ENCODE results near the gene MFN2. TPM values are rescaled to one million over a fixed set of nuclear protein-coding genes. Genes with fewer than 3 reads are reported as not detected.

The MFN2 gene
- total and polyA plus RNA-seq, 9 of the 15 experiments (the other 6 are each of a cell fraction or from before 2014, with no cell fraction given): 10.5 to 158 (median 87.1) TPM

GRCh38 chr1:11940260-11940921 lies 39.9 kb upstream of the MFN2 start:
- no peak overlapping the region for H3K4me3 ChIP-seq
- H4K20me1 ChIP-seq (replicated peaks; ENCODE audit: control insufficient read depth, insufficient read depth, low read length): no peaks in the 10 kb centered on the region; the same call in 1 of the 2 replicates
- H3K9me3 ChIP-seq (replicated peaks; ENCODE audit: control insufficient read depth, insufficient read depth, low read depth, low read length): no peaks in the 10 kb centered on the region
- DNase-seq (ENCODE audit: extremely low read depth in 1 of 4, low spot score in 3 of 4) (no peak), ATAC-seq (no peak), FAIRE-seq (no peak)
- no peak overlapping the region for H3K27ac ChIP-seq (ENCODE audit: extremely low read depth, low read depth, low read length)
- WGBS (ENCODE audit: insufficient coverage, low coverage, missing lambda C conversion rate): 87% methylated on average over 9 of the region's 9 CpGs
- in situ Hi-C loops (cut with MboI) (no loop called here), intact Hi-C loops (cut with micrococcal nuclease) (no loop called here)
- H3K9me1 ChIP-seq (ENCODE audit: control insufficient read depth, insufficient read depth, low read length): no peaks in the 10 kb centered on the region
- H3K4me1 ChIP-seq (replicated peaks in 1 of 2; ENCODE audit: control insufficient read depth in 2 of 2, insufficient read depth in 2 of 2, low read length in 2 of 2): peaks cover 15 to 38% of the 10 kb centered on the region in 2 experiments; a peak in 4 of 5 replicates
- peaks cover 54% of the 10 kb centered on the region for H3K79me2 ChIP-seq (ENCODE audit: control insufficient read depth, insufficient read depth, low read length)
- peak overlapping the region in 1 of 2 experiments; percentile 2; a peak in 1 of 4 replicates for H3K9ac ChIP-seq (ENCODE audit: insufficient read depth in 1 of 2, low read depth in 2 of 2, low read length in 2 of 2)
- no peaks in the 10 kb centered on the region; a peak in 1 of 5 replicates for H3K27me3 ChIP-seq (ENCODE audit: control insufficient read depth in 2 of 2, insufficient read depth in 2 of 2, low read length in 2 of 2)
- no peak overlapping the region for H3K4me2 ChIP-seq (ENCODE audit: insufficient read depth, low read length)
- ChIA-PET CTCF (ENCODE audit: low intra/inter-chr PET ratio) (no interaction called here), POLR2A (interaction anchor here (0.5 to 8.3 kb wide), 6 partner anchors 11 to 134 kb away, joined by 3 to 129 read pairs (median 5); no protein-coding TSS in a partner anchor)
- H2AFZ ChIP-seq (ENCODE audit: low read depth, low read length): no peak overlapping the region
- no TSS peak for BruUV-seq (replicated peaks)
- H3K36me3 ChIP-seq (ENCODE audit: control insufficient read depth, insufficient read depth, low read length): peaks cover 73% of the 10 kb centered on the region; the same call in 2 of the 3 replicates
- TF ChIP-seq SMARCA5 (IDR thresholded peaks at IDR 0.05) (peak; percentile 86), PHF20 (IDR thresholded peaks at IDR 0.05; ENCODE audit: partially characterized antibody) (peak; percentile 38), SP1 (CRISPR knock-in tag; IDR thresholded peaks at IDR 0.05) (no peak), ADNP (tag; IDR thresholded peaks at IDR 0.05) (peak; percentile 91), HDAC2 (IDR thresholded peaks at IDR 0.05) (peak; percentile 82), CBX2 (IDR thresholded peaks at IDR 0.05; ENCODE audit: insufficient read depth, low read length, poor library complexity, severe bottlenecking) (no peak), NEUROD1 (IDR thresholded peaks at IDR 0.05; ENCODE audit: borderline replicate concordance, low read depth, low read length, partially characterized antibody) (no peak), IRF2 (CRISPR knock-in tag; IDR thresholded peaks at IDR 0.05) (0 out of 2 replicates have a peak, but pooled peaks have one; percentile 19), ZBTB33 (CRISPR knock-in tag; IDR thresholded peaks at IDR 0.05) (peak; percentile 51; the same call in 1 of the 2 replicates), FOXP4 (CRISPR knock-in tag; IDR thresholded peaks at IDR 0.05; ENCODE audit: borderline replicate concordance) (no peak), KDM1A (IDR thresholded peaks at IDR 0.05) (peak; percentile 68 to 87), USF1 (CRISPR knock-in tag; IDR thresholded peaks at IDR 0.05) (peak; percentile 57; the same call in 1 of the 2 replicates), RCOR1 (IDR thresholded peaks at IDR 0.05; ENCODE audit: borderline replicate concordance in 1 of 2, low read depth in 2 of 2, low read length in 2 of 2) (peak in 1 of 2 experiments; percentile 75; a peak in 3 of 4 replicates)
